ENCODE data around the gene SPG7.

- TF ChIP-seq CTCF (IDR thresholded peaks at IDR 0.05): no peak
- peak; percentile 97 for TF ChIP-seq POLR2A (IDR thresholded peaks at IDR 0.05)
Observed at GRCh38 chr16:89490439-89491237, 17.6 kb upstream of the SPG7 start, which contains the start of gene ANKRD11.

Measured in right lobe of liver (tissue), 4 donors.